Naive thymus-derived CD4-positive, alpha-beta T cell (primary cell): ENCODE measurements around the gene TMEM62. TPM values are rescaled to one million over a fixed set of nuclear protein-coding genes. Genes with fewer than 3 reads are reported as not detected.
"Not testable (repeated sequence)": the region's sequence is repeated elsewhere in the genome, so short reads cannot be mapped to it uniquely, and the experiment has no call there.

Experiments
- ATAC-seq: fragments of 150-1000 bp; cut with Tn5 transposase; 2 replicates; pipeline ENCODE4 v1.10.0; 2021; ENCODE audit warnings: mild to moderate bottlenecking, moderate library complexity
- CTCF ChIA-PET: fragments of 350-600 bp; sonication (Branson Sonifier 250); formaldehyde crosslinking; loops from one replicate; lab custom pipeline; 2021; ENCODE audit warnings: antibody characterized with exemption; lab: Charles Lee
- POLR2A ChIA-PET: fragments of 350-600 bp; sonication (Branson Sonifier 250); formaldehyde crosslinking; loops from one replicate; lab custom pipeline; 2021; ENCODE audit warnings: antibody characterized with exemption, inconsistent platforms; lab: Charles Lee
- DNase-seq, 9 donors: peaks; one replicate each; pipeline versions ENCODE4 v3.0.0 to v3.0.0-alpha.2; 2020 to 2022; ENCODE audit warnings: mixed read lengths in 1 of 9
- H3K27ac ChIP-seq: one replicate; pipeline ENCODE4 v1.7.0; 2013; ENCODE audit warnings: mild to moderate bottlenecking, low read depth, low read length, moderate library complexity
- H3K27me3 ChIP-seq, 2 donors: one replicate each; pipeline ENCODE4 v1.7.0; 2013; ENCODE audit warnings: low read length in 2 of 2, mild to moderate bottlenecking in 2 of 2, moderate library complexity in 2 of 2; ENCODE audit not compliant: control insufficient read depth in 2 of 2, insufficient read depth in 2 of 2
- H3K36me3 ChIP-seq, 3 experiments: 1 replicate in 2 of 3; 2 replicates in 1 of 3; pipeline ENCODE4 v1.7.0; 2013; ENCODE audit warnings: low read length in 3 of 3, mild to moderate bottlenecking in 3 of 3, moderate library complexity in 1 of 3; ENCODE audit not compliant: insufficient read depth in 3 of 3, control insufficient read depth in 2 of 3
- H3K4me1 ChIP-seq, 2 donors: one replicate each; pipeline ENCODE4 v1.7.0; 2013; ENCODE audit warnings: low read length in 2 of 2, mild to moderate bottlenecking in 2 of 2, moderate library complexity in 1 of 2; ENCODE audit not compliant: control insufficient read depth in 2 of 2, insufficient read depth in 2 of 2
- H3K4me3 ChIP-seq: 2 replicates; pipeline ENCODE4 v1.7.0; 2013; ENCODE audit warnings: mild to moderate bottlenecking, low read length
- H3K9me3 ChIP-seq, 3 experiments: 1 replicate in 2 of 3; 2 replicates in 1 of 3; pipeline ENCODE4 v1.7.0; 2013; ENCODE audit warnings: low read length in 3 of 3; ENCODE audit not compliant: control insufficient read depth in 2 of 3
- H3K27ac Mint-ChIP-seq, 9 donors: one replicate each; pipeline ENCODE4 v1.8.0; 2020 to 2022; ENCODE audit warnings: mixed read lengths in 9 of 9, mild to moderate bottlenecking in 8 of 9, moderate library complexity in 5 of 9, inconsistent platforms in 2 of 9
- H3K27me3 Mint-ChIP-seq, 5 donors: one replicate each; pipeline ENCODE4 v1.8.0; 2021 to 2022; ENCODE audit warnings: mixed read lengths in 5 of 5, mild to moderate bottlenecking in 1 of 5
- H3K36me3 Mint-ChIP-seq, 5 donors: one replicate each; pipeline ENCODE4 v1.8.0; 2020 to 2022; ENCODE audit warnings: mixed read lengths in 5 of 5, mild to moderate bottlenecking in 3 of 5, inconsistent platforms in 1 of 5
- H3K4me1 Mint-ChIP-seq, 7 donors: one replicate each; pipeline ENCODE4 v1.8.0; 2020 to 2022; ENCODE audit warnings: mixed read lengths in 7 of 7, mild to moderate bottlenecking in 3 of 7, inconsistent platforms in 1 of 7
- H3K4me3 Mint-ChIP-seq, 10 donors: one replicate each; pipeline ENCODE4 v1.8.0; 2020 to 2022; ENCODE audit warnings: mild to moderate bottlenecking in 10 of 10, mixed read lengths in 10 of 10, moderate library complexity in 6 of 10, inconsistent platforms in 2 of 10
- H3K9me3 Mint-ChIP-seq, 11 donors: one replicate each; pipeline ENCODE4 v1.8.0; 2020 to 2022; ENCODE audit warnings: mixed read lengths in 11 of 11, mild to moderate bottlenecking in 4 of 11, inconsistent platforms in 1 of 11, moderate library complexity in 1 of 11
- intact Hi-C, 2 donors: fragments of 100-400 bp; cut with micrococcal nuclease; formaldehyde crosslinking; loops; one replicate each; pipeline ENCODE4 v1.15.1; 2023
- polyA plus RNA-seq, 2 donors: library from polyadenylated mRNA; unstranded; fragments of 300-500 nt; fragmentation: Illumina TruSeq; gene quantifications; one replicate each; pipeline ENCODE4 v1.2.3, GENCODE V29; 2021
- total RNA-seq, 6 experiments: library from RNA in 5 of 6; stranded (reverse) in 5 of 6; gene quantifications; 1 replicate in 5 of 6; 2 replicates in 1 of 6; pipeline ENCODE4 v1.2.3 and lab custom pipeline; 2021 to 2026

TMEM62 gene
- total and polyA plus RNA-seq, 7 experiments from 2014 or later = 3.6 to 21.5 (median 15.2) TPM

DNA sequence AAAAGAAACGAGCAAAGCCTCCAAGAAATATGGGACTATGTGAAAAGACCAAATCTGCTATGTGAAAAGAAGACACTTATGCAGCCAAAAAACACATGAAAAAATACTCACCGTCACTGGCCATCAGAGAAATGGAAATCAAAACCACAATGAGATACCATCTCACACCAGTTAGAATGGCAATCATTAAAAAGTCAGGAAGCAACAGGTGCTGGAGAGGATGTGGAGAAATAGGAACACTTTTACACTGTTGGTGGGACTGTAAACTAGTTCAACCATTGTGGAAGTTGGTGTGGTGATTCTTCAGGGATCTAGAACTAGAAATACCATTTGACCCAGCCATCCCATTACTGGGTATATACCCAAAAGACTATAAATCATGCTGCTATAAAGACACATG is 43.8 kb downstream of the TMEM62 start:
- DNase-seq, POLR2A ChIA-PET, H3K9me3 ChIP-seq, H3K27me3 Mint-ChIP-seq, H3K4me1 Mint-ChIP-seq, H3K4me3 ChIP-seq, H3K27me3 ChIP-seq, H3K9me3 Mint-ChIP-seq, ATAC-seq, H3K27ac ChIP-seq, H3K4me3 Mint-ChIP-seq, intact Hi-C loops, CTCF ChIA-PET, H3K4me1 ChIP-seq: not testable (repeated sequence)
- Mint-ChIP-seq H3K27ac (peak overlapping the region in 1 of 9 donors; percentile 54), H3K36me3 (peaks cover 16 to 40% (median 26%) of the 10 kb centered on the region in 5 donors)
- H3K36me3 ChIP-seq = peaks cover 3 to 22% (median 5%) of the 10 kb centered on the region in 3 experiments

DNA sequence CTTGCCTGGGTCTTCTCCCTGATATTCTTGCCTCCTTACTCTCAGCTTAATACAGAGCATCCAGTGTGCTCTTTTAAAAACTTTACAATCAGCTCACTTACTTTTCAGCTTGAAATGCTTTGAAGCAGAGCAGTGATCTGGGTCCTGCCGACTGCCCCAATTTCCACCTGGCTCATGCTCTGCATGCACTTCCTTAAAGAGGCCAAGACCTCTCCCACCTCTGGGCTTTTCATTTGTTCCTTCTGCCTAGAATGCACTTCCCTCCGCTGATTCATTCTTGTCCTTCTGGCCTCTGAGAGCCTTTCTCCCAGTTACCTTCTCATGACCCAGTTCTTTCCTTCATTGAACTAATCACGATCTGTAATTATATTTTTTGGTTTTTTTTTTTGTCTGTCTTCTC is 49.9 kb downstream of the TMEM62 start:
- Histone ChIP-seq H3K9me3 (no peaks in the 10 kb centered on the region), H3K4me1 (peaks cover 16 to 21% of the 10 kb centered on the region in 2 donors), H3K36me3 (peaks cover 3 to 5% (median 4%) of the 10 kb centered on the region in 3 experiments), H3K4me3 (no peak overlapping the region), H3K27ac (no peak overlapping the region), H3K27me3 (no peaks in the 10 kb centered on the region)
- no peaks in the 10 kb centered on the region for H3K9me3 Mint-ChIP-seq
- no peak overlapping the region for H3K4me3 Mint-ChIP-seq
- H3K4me1 Mint-ChIP-seq = peaks cover 12 to 42% (median 27%) of the 10 kb centered on the region in 7 donors
- H3K36me3 Mint-ChIP-seq = peaks cover 0 to 15% (median 8%) of the 10 kb centered on the region in 5 donors
- no peaks in the 10 kb centered on the region for H3K27me3 Mint-ChIP-seq
- DNase-seq (no peak), ATAC-seq (no peak)
- peak overlapping the region in 8 of 9 donors; percentile 26 to 98 (median 82) for H3K27ac Mint-ChIP-seq
- ChIA-PET CTCF (interaction anchor here (0.7 kb wide), 2 partner anchors 9 to 77 kb away, joined by 3 read pairs; no protein-coding TSS in a partner anchor), POLR2A (interaction anchor here (0.8 to 1.3 kb wide), 3 partner anchors 46 to 327 kb away, joined by 3 read pairs; no protein-coding TSS in a partner anchor)
- intact Hi-C loops = loop anchor here in 1 of 2 donors (10.0 kb wide), 1 partner anchor 332 kb away; the partner anchor contains the start of gene MAP1A

DNA sequence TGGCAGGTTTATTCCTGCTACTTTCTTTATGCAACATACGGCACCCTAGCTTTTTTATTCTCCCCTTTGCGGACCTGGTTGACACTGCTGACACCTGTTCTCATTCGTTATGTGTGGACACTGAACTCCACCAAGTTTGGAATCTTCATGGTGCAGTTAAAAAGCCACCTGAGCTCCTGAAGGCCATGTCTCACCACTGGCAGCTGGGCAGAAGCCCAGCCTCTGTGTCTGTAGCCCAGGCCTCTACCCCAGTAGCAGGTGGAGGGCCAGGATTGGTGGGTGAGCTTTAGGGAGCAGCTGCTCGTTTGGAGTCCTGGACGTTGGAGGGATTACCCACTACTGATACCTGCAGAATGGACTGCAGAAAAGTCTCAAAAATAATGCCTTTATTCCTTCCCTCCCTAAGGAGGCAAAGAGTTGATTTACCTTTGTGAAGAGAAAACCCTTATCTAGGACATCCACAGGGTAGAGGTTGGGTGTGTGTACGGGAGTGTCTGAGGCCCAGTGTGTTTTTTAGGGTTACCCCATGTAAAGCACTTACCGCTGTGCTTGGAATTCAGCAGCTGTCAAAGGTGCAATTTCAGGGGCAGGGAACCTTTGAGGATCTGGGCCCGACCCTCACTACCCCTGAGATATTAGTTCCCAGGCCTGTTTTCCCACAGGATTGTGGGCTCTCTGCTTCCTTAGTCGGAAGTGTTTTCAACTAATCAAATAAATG is 51.2 kb downstream of the TMEM62 start:
- peaks cover 17 to 51% (median 32%) of the 10 kb centered on the region in 7 donors for H3K4me1 Mint-ChIP-seq
- ChIA-PET POLR2A (interaction anchor here (0.5 to 2.8 kb wide), 11 partner anchors 10 to 326 kb away, joined by 3 to 12 read pairs (median 3); partner anchors contain the start of gene UBR1), CTCF (interaction anchor here (0.6 kb wide), 1 partner anchor 678 kb away, joined by 5 read pairs; no protein-coding TSS in a partner anchor)
- intact Hi-C loops = loop anchor here (1.0 to 10.0 kb wide), 13 partner anchors 32 to 1242 kb away; partner anchors contain the start of genes TTBK2 (in 2 of the 2), CTDSPL2 (in 1 of the 2), EHD4 (in 1 of the 2) and GANC (in 1 of the 2)
- Histone ChIP-seq H3K27ac (peak overlapping the region; percentile 95), H3K4me1 (peaks cover 16 to 22% of the 10 kb centered on the region in 2 donors), H3K4me3 (peak overlapping the region; percentile 91), H3K36me3 (peaks cover 5 to 7% (median 6%) of the 10 kb centered on the region in 3 experiments), H3K9me3 (no peaks in the 10 kb centered on the region), H3K27me3 (no peaks in the 10 kb centered on the region)
- H3K36me3 Mint-ChIP-seq = peaks cover 3 to 19% (median 4%) of the 10 kb centered on the region in 5 donors
- H3K9me3 Mint-ChIP-seq = no peaks in the 10 kb centered on the region
- H3K27me3 Mint-ChIP-seq = no peaks in the 10 kb centered on the region
- ATAC-seq (no peak), DNase-seq (peak in 2 of 9 donors; percentile 3 to 12)
- H3K27ac Mint-ChIP-seq = peak overlapping the region; percentile 95 to 99 (median 98)
- H3K4me3 Mint-ChIP-seq = peak overlapping the region; percentile 90 to 98 (median 96)

DNA sequence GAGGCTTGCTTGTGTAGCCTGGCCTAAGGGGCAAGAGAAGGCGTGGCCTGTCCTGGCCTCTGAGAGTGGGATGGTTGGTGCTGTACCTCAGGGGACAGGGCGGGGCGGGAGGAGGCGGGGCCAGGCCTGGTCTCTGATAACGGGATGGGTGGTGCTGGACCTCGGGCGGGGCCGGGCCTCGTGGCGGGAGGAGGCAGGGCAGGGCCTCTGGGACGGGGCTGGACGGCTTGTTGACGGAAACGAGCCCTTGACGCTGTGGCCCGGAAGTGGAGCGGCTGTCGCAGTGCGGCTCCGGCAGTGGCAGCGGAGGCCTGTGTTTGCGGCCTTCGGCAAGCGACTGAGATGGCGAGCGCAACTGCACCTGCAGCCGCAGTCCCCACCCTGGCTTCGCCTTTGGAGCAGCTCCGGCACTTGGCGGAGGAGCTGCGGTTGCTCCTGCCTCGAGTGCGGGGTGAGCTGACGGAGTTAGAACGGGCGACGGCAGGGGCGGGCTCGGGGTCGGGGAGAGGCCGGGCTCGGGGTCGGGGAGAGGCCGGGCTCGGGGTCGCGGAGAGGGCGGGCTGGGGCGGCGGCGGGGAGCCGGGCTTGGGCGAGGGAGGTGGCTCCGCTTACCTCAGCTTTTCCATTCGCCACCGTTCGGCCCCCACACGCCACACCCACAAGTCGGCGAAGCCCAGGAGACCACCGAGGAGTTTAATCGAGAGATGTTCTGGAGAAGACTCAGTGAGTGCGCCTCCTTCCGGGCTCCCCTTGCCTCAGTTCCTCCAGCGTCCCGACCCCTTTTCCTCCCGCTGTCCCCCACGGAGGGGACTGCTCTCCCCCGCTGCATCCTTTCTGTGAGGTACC is 52.0 kb downstream of the TMEM62 start, which contains the start of gene CCNDBP1:
Gene CCNDBP1 (plus strand): TSS at position 247 of the 846 bp plus-strand sequence. CDS start 96 bp downstream, at position 343.
- Mint-ChIP-seq H3K4me1 (peaks cover 19 to 54% (median 35%) of the 10 kb centered on the region in 7 donors), H3K27ac (peak within 1 kb of the TSS; percentile 95 to 99 (median 98)), H3K27me3 (no peaks in the 10 kb centered on the region), H3K4me3 (peak within 1 kb of the TSS; percentile 90 to 98 (median 96)), H3K36me3 (peaks cover 6 to 18% (median 10%) of the 10 kb centered on the region in 5 donors), H3K9me3 (no peaks in the 10 kb centered on the region)
- ATAC-seq = peak; percentile 91
- peak; percentile 69 to 90 (median 79) for DNase-seq
- Histone ChIP-seq H3K4me3 (peak within 1 kb of the TSS; percentile 91), H3K36me3 (peaks cover 8 to 14% (median 13%) of the 10 kb centered on the region in 3 experiments), H3K27me3 (no peaks in the 10 kb centered on the region), H3K9me3 (no peaks in the 10 kb centered on the region), H3K27ac (peak within 1 kb of the TSS; percentile 95), H3K4me1 (peaks cover 16 to 22% of the 10 kb centered on the region in 2 donors)
- POLR2A ChIA-PET = interaction anchor here (0.9 to 2.8 kb wide), 7 partner anchors 9 to 144 kb away, joined by 3 to 12 read pairs (median 4); partner anchors contain the start of genes LCMT2 and UBR1
- intact Hi-C loops = loop anchor here (1.0 to 10.0 kb wide), 13 partner anchors 33 to 1241 kb away; partner anchors contain the start of genes TTBK2 (in 2 of the 2), CTDSPL2 (in 1 of the 2), EHD4 (in 1 of the 2) and GANC (in 1 of the 2)
- CTCF ChIA-PET = no interaction called here

DNA sequence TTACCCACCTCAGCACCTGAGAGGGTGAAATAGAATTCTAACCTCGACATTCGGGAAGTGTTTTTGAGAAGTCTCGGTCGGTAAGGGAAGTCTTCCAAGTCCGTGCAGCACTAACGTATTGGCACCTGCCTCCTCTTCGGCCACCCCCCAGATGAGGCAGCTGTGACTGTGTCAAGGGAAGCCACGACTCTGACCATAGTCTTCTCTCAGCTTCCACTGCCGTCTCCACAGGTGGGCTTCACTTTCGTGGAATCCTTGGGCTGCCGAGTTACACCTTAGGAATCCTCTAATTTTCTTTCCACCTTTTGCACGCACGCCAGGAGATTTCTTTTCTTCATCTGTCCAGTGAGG is 52.6 kb downstream of the TMEM62 start:
- peak overlapping the region; percentile 95 for H3K27ac ChIP-seq
- intact Hi-C loops = loop anchor here (5.0 to 10.0 kb wide), 5 partner anchors 34 to 1214 kb away; partner anchors contain the start of genes EHD4 (in 1 of the 2), MAP1A (in 1 of the 2) and STARD9 (in 1 of the 2)
- peaks cover 16 to 22% of the 10 kb centered on the region in 2 donors for H3K4me1 ChIP-seq
- H3K27me3 ChIP-seq = no peaks in the 10 kb centered on the region
- no peaks in the 10 kb centered on the region for H3K9me3 Mint-ChIP-seq
- peak overlapping the region; percentile 90 to 98 (median 96) for H3K4me3 Mint-ChIP-seq
- no peaks in the 10 kb centered on the region for H3K27me3 Mint-ChIP-seq
- peak overlapping the region; percentile 91 for H3K4me3 ChIP-seq
- peak overlapping the region; percentile 95 to 99 (median 98) for H3K27ac Mint-ChIP-seq
- H3K36me3 ChIP-seq = peaks cover 10 to 20% (median 16%) of the 10 kb centered on the region in 3 experiments
- ATAC-seq (peak; percentile 6), DNase-seq (no peak)
- ChIA-PET POLR2A (interaction anchor here (0.9 to 2.8 kb wide), 6 partner anchors 8 to 144 kb away, joined by 3 to 12 read pairs (median 5); partner anchors contain the start of genes LCMT2 and UBR1), CTCF (interaction anchor here (1.1 kb wide), 2 partner anchors 17 to 100 kb away, joined by 3 to 8 read pairs; no protein-coding TSS in a partner anchor)
- no peaks in the 10 kb centered on the region for H3K9me3 ChIP-seq
- H3K36me3 Mint-ChIP-seq = peaks cover 7 to 23% (median 12%) of the 10 kb centered on the region in 5 donors
- H3K4me1 Mint-ChIP-seq = peaks cover 19 to 58% (median 39%) of the 10 kb centered on the region in 7 donors
